ENCODE results near the gene KIF26B.

Gene KIF26B

GRCh38 chr1:245133995-245134715 is 20.6 kb upstream of the KIF26B start:
- DNase-seq = no peak

GRCh38 chr1:245142171-245142798 is 12.5 kb upstream of the KIF26B start:
- DNase-seq = no peak

GRCh38 chr1:245142976-245143375 is 11.8 kb upstream of the KIF26B start:
- DNase-seq = no peak

- no peak for DNase-seq
These were observed 10.9 kb upstream of the KIF26B start for GRCh38 chr1:245143849-245144248.

GRCh38 chr1:245148069-245148468 is 6.7 kb upstream of the KIF26B start:
- DNase-seq = no peak

- DNase-seq = no peak
These were observed 5.9 kb upstream of the KIF26B start for GRCh38 chr1:245148861-245149260.

GRCh38 chr1:245153081-245153551 is 1.7 kb upstream of the KIF26B start:
- DNase-seq = peak; percentile 43

- no peak for DNase-seq
These were observed 995 bp upstream of the KIF26B start for GRCh38 chr1:245153552-245154428.

- DNase-seq = no peak
These were observed 671 bp downstream of the KIF26B start for GRCh38 chr1:245155272-245156040.

GRCh38 chr1:245156041-245156735 is 1.4 kb downstream of the KIF26B start:
- DNase-seq = peak; percentile 68

- peak; percentile 74 for DNase-seq
These were observed 2.1 kb downstream of the KIF26B start for GRCh38 chr1:245156736-245157505.

- no peak for DNase-seq
These were observed 4.1 kb downstream of the KIF26B start for GRCh38 chr1:245158913-245159312.

GRCh38 chr1:245160288-245160687 is 5.5 kb downstream of the KIF26B start:
- DNase-seq = no peak

GRCh38 chr1:245160741-245161400 is 6.1 kb downstream of the KIF26B start:
- DNase-seq = no peak

GRCh38 chr1:245161866-245162265 is 7.1 kb downstream of the KIF26B start:
- DNase-seq = no peak

- DNase-seq = no peak
These were observed 11.7 kb downstream of the KIF26B start for GRCh38 chr1:245166471-245166885.

- DNase-seq = no peak
These were observed 13.3 kb downstream of the KIF26B start for GRCh38 chr1:245168086-245168485.

- no peak for DNase-seq
These were observed 14.1 kb downstream of the KIF26B start for GRCh38 chr1:245168906-245169305.

GRCh38 chr1:245169376-245169775 is 14.6 kb downstream of the KIF26B start:
- no peak for DNase-seq

GRCh38 chr1:245172026-245172425 is 17.2 kb downstream of the KIF26B start:
- DNase-seq = no peak

- DNase-seq = no peak
These were observed 18.0 kb downstream of the KIF26B start for GRCh38 chr1:245172829-245173228.
